GM21390 (cell line): ENCODE data around the gene CES3.

Source experiments
- ATAC-seq: cut with Tn5 transposase; IDR thresholded peaks from one replicate; pipeline ENCODE4 v1.9.1; 2021; ENCODE audit not compliant: unreplicated experiment

CES3 gene

GRCh38 chr16:66926171-66926947 is 34.7 kb upstream of the CES3 start:
- no peak for ATAC-seq

- ATAC-seq: no peak
These were observed 34.1 kb upstream of the CES3 start for GRCh38 chr16:66926961-66927436.

GRCh38 chr16:66927918-66928649 is 33.0 kb upstream of the CES3 start:
- ATAC-seq: no peak

GRCh38 chr16:66928702-66929388 is 32.2 kb upstream of the CES3 start:
- no peak for ATAC-seq

- no peak for ATAC-seq
These were observed 30.9 kb upstream of the CES3 start for GRCh38 chr16:66930189-66930588.

- no peak for ATAC-seq
These were observed 29.4 kb upstream of the CES3 start for GRCh38 chr16:66931665-66932064.

- no peak for ATAC-seq
These were observed 29.0 kb upstream of the CES3 start for GRCh38 chr16:66932076-66932475.

- peak; percentile 14 for ATAC-seq
These were observed 27.3 kb upstream of the CES3 start for GRCh38 chr16:66933776-66934137.

GRCh38 chr16:66934138-66934838 is 26.8 kb upstream of the CES3 start, which contains the start of gene CIAO2B:
Gene CIAO2B (minus strand): TSS chr16:66934402. CDS start chr16:66934364, 38 bp downstream.
- ATAC-seq: peak; percentile 73

GRCh38 chr16:66934839-66935313 is 26.2 kb upstream of the CES3 start:
- ATAC-seq: peak; percentile 18

GRCh38 chr16:66935314-66936011 is 25.6 kb upstream of the CES3 start, which contains the start of gene CES2:
Gene CES2 (plus strand): TSS chr16:66935516. CDS start chr16:66935636, 120 bp downstream.
- no peak for ATAC-seq

GRCh38 chr16:66936462-66936861 is 24.6 kb upstream of the CES3 start:
- ATAC-seq: no peak

GRCh38 chr16:66936889-66937554 is 24.0 kb upstream of the CES3 start:
- no peak for ATAC-seq

GRCh38 chr16:66937725-66938337 is 23.2 kb upstream of the CES3 start:
- no peak for ATAC-seq

GRCh38 chr16:66939366-66939765 is 21.7 kb upstream of the CES3 start:
- ATAC-seq: no peak

GRCh38 chr16:66940236-66940635 is 20.8 kb upstream of the CES3 start:
- no peak for ATAC-seq

- ATAC-seq: no peak
These were observed 18.1 kb upstream of the CES3 start for GRCh38 chr16:66942981-66943380.

- ATAC-seq: no peak
These were observed 17.5 kb upstream of the CES3 start for GRCh38 chr16:66943426-66944053.

- ATAC-seq: no peak
These were observed 17.0 kb upstream of the CES3 start for GRCh38 chr16:66944054-66944441.
